Spleen (tissue), 11 donors: ENCODE measurements around the gene GRK5. TPM values are rescaled to one million over a fixed set of nuclear protein-coding genes. Genes with fewer than 3 reads are reported as not detected.

Experiments
- DNase-seq: peaks from one replicate; pipeline ENCODE4 v3.0.0-alpha.2; 2020
- H3K27ac ChIP-seq, 8 donors: fragments of 200-600 bp; sonication (generic) in 7 of 8; 1 replicate in 4 of 8; 2 replicates in 4 of 8; pipeline versions ENCODE4 v1.5.0 to v1.8.0; 2016 to 2021; ENCODE audit warnings: inconsistent platforms in 4 of 8, mild to moderate bottlenecking in 4 of 8, moderate library complexity in 1 of 8
- H3K27me3 ChIP-seq, 7 donors: fragments of 200-600 bp; sonication (generic) in 6 of 7; replicated peaks in 1 of 7; 1 replicate in 4 of 7; 2 replicates in 3 of 7; pipeline versions ENCODE4 v1.5.0 to v1.8.0; 2016 to 2021; ENCODE audit warnings: inconsistent platforms in 3 of 7, mild to moderate bottlenecking in 1 of 7
- H3K36me3 ChIP-seq, 6 donors: fragments of 200-600 bp; sonication (generic) in 5 of 6; 1 replicate in 4 of 6; 2 replicates in 2 of 6; pipeline versions ENCODE4 v1.5.0 to v1.8.0; 2016 to 2021; ENCODE audit warnings: inconsistent platforms in 2 of 6
- H3K4me1 ChIP-seq, 6 donors: fragments of 200-600 bp; sonication (generic) in 5 of 6; 1 replicate in 3 of 6; 2 replicates in 3 of 6; pipeline versions ENCODE4 v1.5.0 to v1.8.0; 2016 to 2021; ENCODE audit warnings: inconsistent platforms in 3 of 6
- H3K4me3 ChIP-seq, 8 donors: fragments of 200-600 bp; sonication (generic) in 7 of 8; 1 replicate in 4 of 8; 2 replicates in 4 of 8; pipeline versions ENCODE4 v1.5.0 to v1.8.0; 2016 to 2021; ENCODE audit warnings: inconsistent platforms in 4 of 8, mild to moderate bottlenecking in 4 of 8, moderate library complexity in 2 of 8
- H3K9me3 ChIP-seq, 8 donors: fragments of 200-600 bp; sonication (generic) in 7 of 8; 1 replicate in 4 of 8; 2 replicates in 4 of 8; pipeline versions ENCODE4 v1.5.0 to v1.8.0; 2016 to 2021; ENCODE audit warnings: inconsistent platforms in 4 of 8
- POLR2A ChIP-seq, 3 donors: fragments of 450-650 bp; IDR thresholded peaks; one replicate each; pipeline ENCODE4 v1.5.1; 2017; ENCODE audit warnings: antibody characterized with exemption in 3 of 3, mild to moderate bottlenecking in 1 of 3
- POLR2AphosphoS5 ChIP-seq, 3 donors: sonication (generic); formaldehyde crosslinking; IDR thresholded peaks; one replicate each; pipeline ENCODE4 v1.5.1; 2017; ENCODE audit warnings: antibody characterized with exemption in 3 of 3
- WGBS, 5 donors: extraction: QIAGEN DNeasy Blood & Tissue Kit in 3 of 5; methylation state at CpG; one replicate each; pipeline versions ENCODE4 v1.1.5 to v1.1.7; 2013 to 2018; 5-methylcytosine and 5-hydroxymethylcytosine counted together
- intact Hi-C: fragments of 100-400 bp; cut with DNase I; formaldehyde crosslinking; loops from one replicate; pipeline ENCODE4 v1.15.0; 2023; ENCODE audit warnings: low total_unique reads
- polyA plus RNA-seq, 3 donors: library from polyadenylated mRNA; stranded (reverse); fragments of 200-250 nt; gene quantifications; one replicate each; pipeline ENCODE4 v1.2.1, GENCODE V29; 2013
- total RNA-seq, 7 donors: library from RNA; depleted of rRNA in 3 of 7; stranded (reverse); fragments of >200 nt in 3 of 7; fragmentation: NEBNext Ultra II Directional in 4 of 7; extraction: Animal tissue kit (Norgen Biotek cat#: 25700) in 4 of 7; gene quantifications; one replicate each; pipeline versions ENCODE4 v1.1.0 to v1.2.1, GENCODE V29; 2016 to 2021
- TF ChIP-seq, protein P1 (sequence below), 11 experiments: fragments of 200-600 bp in 7 of 11; fragments of 450-650 bp in 4 of 11; sonication (generic) in 4 of 11; IDR thresholded peaks in 8 of 11; conservative IDR thresholded peaks in 3 of 11; 1 replicate in 7 of 11; 2 replicates in 4 of 11; pipeline versions ENCODE4 v1.4.0 to v1.8.0; 2016 to 2021; ENCODE audit warnings: antibody characterized with exemption in 11 of 11, inconsistent platforms in 4 of 11, mild to moderate bottlenecking in 1 of 11
- donor health status: healthy with polysubstance abuse.
- donor health status: DM: no; HTN: no; CAD: no; lungs with moderate emphysema.
- donor health status: DM: no; HTN: no; CAD: no.
- donor health status: Bipolar disorder and iron deficiency.
- donor health status: healthy.
- donor health status: DM: no; HTN: no; CAD: no.
- donor health status: DM: yes; HTN: yes; CAD: no.

GRK5 gene
- total and polyA plus RNA-seq, 10 donors, result 15.5 to 85.2 (median 52.1) TPM

- DNase-seq, result peak; percentile 76
- Histone ChIP-seq H3K27me3 (no peaks in the 10 kb centered on the region), H3K27ac (peak overlapping the region in 6 of 8 donors; percentile 37 to 64 (median 60)), H3K9me3 (peaks cover 4 to 20% (median 13%) of the 10 kb centered on the region in 8 donors), H3K4me1 (peaks cover 0 to 67% (median 33%) of the 10 kb centered on the region in 6 donors), H3K4me3 (no peak overlapping the region), H3K36me3 (peaks cover 0 to 19% (median 0%) of the 10 kb centered on the region in 6 donors)
- intact Hi-C loops, result no loop called here
- TF ChIP-seq, protein P1, sequence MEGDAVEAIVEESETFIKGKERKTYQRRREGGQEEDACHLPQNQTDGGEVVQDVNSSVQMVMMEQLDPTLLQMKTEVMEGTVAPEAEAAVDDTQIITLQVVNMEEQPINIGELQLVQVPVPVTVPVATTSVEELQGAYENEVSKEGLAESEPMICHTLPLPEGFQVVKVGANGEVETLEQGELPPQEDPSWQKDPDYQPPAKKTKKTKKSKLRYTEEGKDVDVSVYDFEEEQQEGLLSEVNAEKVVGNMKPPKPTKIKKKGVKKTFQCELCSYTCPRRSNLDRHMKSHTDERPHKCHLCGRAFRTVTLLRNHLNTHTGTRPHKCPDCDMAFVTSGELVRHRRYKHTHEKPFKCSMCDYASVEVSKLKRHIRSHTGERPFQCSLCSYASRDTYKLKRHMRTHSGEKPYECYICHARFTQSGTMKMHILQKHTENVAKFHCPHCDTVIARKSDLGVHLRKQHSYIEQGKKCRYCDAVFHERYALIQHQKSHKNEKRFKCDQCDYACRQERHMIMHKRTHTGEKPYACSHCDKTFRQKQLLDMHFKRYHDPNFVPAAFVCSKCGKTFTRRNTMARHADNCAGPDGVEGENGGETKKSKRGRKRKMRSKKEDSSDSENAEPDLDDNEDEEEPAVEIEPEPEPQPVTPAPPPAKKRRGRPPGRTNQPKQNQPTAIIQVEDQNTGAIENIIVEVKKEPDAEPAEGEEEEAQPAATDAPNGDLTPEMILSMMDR (IDR thresholded peaks at IDR 0.05 in 8 of 11, conservative IDR thresholded peaks at IDR 0.05 in 3 of 11), result no peak
- peak; percentile 57 to 64 (median 61) for TF ChIP-seq POLR2AphosphoS5 (IDR thresholded peaks at IDR 0.05)
- whole genome bisulfite sequencing, 5 donors, result 65 to 74% (median 69%) methylated on average over 11 of the region's 11 CpGs
These were observed 153.0 kb downstream of the GRK5 start for GRCh38 chr10:119360181-119360921.

GRCh38 chr10:119361037-119361436 is 153.7 kb downstream of the GRK5 start:
- peaks cover 0 to 26% (median 0%) of the 10 kb centered on the region in 6 donors for H3K36me3 ChIP-seq
- H3K27ac ChIP-seq, result peak overlapping the region in 6 of 8 donors; percentile 37 to 64 (median 60)
- H3K4me3 ChIP-seq, result no peak overlapping the region
- peaks cover under 1 to 13% (median 6%) of the 10 kb centered on the region in 8 donors for H3K9me3 ChIP-seq
- DNase-seq, result no peak
- intact Hi-C loops, result no loop called here
- H3K4me1 ChIP-seq, result peaks cover 0 to 74% (median 38%) of the 10 kb centered on the region in 6 donors
- 91 to 100% (median 92%) methylated on average over 3 to 10 of the region's 10 CpGs for WGBS, 5 donors
- TF ChIP-seq, protein P1 (IDR thresholded peaks at IDR 0.05 in 8 of 11, conservative IDR thresholded peaks at IDR 0.05 in 3 of 11), result no peak
- no peak for TF ChIP-seq POLR2AphosphoS5 (IDR thresholded peaks at IDR 0.05)
- TF ChIP-seq POLR2A (IDR thresholded peaks at IDR 0.05), result no peak
- H3K27me3 ChIP-seq, result no peaks in the 10 kb centered on the region

DNA sequence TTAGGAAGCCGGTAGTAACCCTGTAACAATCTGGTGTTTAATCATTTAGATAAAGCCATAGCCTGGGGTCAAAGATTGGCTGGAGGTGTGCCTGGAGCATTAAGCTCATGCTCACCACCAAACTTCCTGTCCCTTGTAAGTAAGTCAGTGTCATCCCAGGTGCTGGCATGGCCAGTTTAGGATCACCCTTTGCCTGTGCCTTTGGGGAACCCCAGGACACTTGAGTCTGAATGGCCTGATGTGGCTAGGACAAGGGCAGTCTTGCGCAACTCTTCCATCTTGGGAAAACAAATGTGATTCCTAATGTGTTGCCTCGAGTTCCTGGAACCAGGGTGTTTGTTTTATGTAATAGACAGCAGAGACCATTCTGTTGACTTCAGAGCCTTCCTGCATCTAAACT is 154.8 kb downstream of the GRK5 start:
- TF ChIP-seq, protein P1 (IDR thresholded peaks at IDR 0.05 in 8 of 11, conservative IDR thresholded peaks at IDR 0.05 in 3 of 11), result no peak
- TF ChIP-seq POLR2A (IDR thresholded peaks at IDR 0.05) (no peak), POLR2AphosphoS5 (IDR thresholded peaks at IDR 0.05) (peak in 1 of 3 donors; percentile 26)
- Histone ChIP-seq H3K4me1 (peaks cover 0 to 84% (median 41%) of the 10 kb centered on the region in 6 donors), H3K9me3 (peaks cover 0 to 4% (median 0%) of the 10 kb centered on the region in 8 donors), H3K27ac (peak overlapping the region in 3 of 8 donors; percentile 34 to 65 (median 41)), H3K27me3 (no peaks in the 10 kb centered on the region), H3K4me3 (no peak overlapping the region), H3K36me3 (peaks cover 0 to 24% (median 0%) of the 10 kb centered on the region in 6 donors)
- intact Hi-C loops, result no loop called here
- no peak for DNase-seq
- 79 to 87% (median 84%) methylated on average over 3 of the region's 3 CpGs for WGBS, 5 donors
